HG03196 (cell line): ENCODE data around the gene FAM151B.
"Not testable (repeated sequence)": the region's sequence is repeated elsewhere in the genome, so short reads cannot be mapped to it uniquely, and the experiment has no call there.

ENCODE experiments used
- ATAC-seq: cut with Tn5 transposase; IDR thresholded peaks from one replicate; pipeline ENCODE4 v1.9.1; 2021; ENCODE audit not compliant: unreplicated experiment

FAM151B gene, protein sequence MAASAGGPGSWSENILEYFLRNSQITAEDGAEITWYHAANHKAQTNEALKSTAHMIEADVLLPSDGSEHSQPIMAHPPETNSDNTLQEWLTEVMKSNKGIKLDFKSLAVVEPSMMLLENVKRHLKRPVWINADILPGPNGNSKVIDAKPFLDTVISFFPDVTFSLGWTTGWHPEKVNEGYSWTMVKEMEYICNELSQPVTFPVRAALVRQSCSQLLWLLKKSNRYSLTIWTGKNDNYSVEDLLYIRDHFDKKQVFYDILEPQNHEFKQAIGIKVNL

DNA sequence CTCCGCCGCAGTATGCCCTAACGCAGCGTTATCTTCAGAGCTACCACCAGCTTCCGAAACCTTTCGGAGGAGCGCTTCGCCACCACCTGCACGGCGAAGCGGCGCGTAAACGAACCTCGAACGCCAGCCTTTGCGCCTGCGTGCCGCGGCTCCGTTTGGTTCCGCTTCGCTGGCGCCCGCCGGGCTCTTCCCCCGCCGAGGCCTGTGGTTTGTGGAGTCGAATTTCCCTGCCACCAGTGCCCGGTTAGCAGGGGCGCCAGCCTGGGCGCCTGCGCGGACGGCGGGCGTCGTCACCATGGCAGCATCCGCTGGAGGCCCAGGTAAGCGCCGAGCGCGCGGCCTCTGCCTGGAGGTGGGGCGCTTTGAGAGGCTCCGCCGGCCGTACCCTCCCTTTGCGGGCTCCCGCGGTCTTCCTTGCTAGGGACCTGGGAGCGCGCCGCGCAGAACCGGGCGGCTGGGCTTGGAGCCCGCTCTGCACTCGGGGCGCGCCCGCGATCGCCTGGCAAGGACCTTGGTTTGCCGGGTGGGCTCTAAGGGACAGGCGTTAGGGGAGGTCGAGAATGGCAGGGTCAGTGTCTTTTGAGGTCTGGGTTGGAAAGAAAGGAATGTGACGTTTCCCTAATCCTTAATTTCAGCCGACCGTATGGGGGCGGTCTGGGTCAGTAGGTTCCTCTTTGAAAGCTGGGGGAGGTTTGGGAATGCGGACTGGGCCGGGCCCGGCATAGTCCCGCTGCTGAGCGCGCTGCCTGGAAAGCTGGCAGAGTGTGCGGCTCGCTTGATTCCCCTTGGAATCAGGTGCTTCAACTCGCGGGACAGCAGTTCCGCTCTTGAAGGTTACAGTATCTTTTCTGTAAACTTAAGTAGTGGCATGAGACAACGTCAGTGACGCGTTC is at the start of gene FAM151B:
Gene FAM151B, plus strand, starts transcription at position 272 of the 893 bp plus-strand sequence. Its CDS starts 24 bp downstream, at position 296.
- peak; percentile 91 for ATAC-seq

DNA sequence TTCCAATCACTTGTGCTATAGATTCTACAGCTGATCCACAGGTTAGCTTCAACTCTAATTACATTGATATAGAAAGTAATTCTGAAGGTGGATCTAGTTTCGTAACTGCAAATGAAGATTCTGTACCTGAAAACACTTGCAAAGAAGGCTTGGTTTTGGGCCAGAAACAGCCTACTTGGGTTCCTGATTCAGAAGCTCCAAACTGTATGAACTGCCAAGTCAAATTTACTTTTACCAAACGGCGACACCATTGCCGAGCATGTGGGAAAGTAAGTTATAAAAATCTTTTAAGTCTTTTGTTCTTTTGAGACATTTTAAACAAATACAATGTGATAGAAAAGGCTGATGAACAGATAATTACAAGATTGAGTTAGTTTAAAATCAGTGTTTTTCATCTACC is 49.2 kb upstream of the FAM151B start:
- no peak for ATAC-seq

DNA sequence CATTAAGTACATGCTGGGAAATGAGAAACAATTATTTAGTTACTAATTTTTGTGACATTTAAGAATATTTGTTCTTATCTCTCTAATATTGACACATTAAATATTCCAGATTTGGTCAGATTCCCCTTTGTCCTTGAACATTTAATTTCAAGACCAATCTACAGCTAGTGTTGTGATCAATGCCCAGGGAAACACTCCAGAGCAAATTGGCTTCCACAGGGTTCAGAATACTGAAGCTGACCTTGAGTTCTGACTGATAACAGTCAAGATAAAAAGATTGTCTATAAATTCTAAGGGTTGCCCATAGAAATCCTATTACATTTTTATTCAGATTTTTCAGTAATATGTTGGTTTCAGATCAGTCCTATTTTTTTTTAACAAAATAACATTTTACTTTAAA is 48.7 kb upstream of the FAM151B start:
- ATAC-seq, result no peak

DNA sequence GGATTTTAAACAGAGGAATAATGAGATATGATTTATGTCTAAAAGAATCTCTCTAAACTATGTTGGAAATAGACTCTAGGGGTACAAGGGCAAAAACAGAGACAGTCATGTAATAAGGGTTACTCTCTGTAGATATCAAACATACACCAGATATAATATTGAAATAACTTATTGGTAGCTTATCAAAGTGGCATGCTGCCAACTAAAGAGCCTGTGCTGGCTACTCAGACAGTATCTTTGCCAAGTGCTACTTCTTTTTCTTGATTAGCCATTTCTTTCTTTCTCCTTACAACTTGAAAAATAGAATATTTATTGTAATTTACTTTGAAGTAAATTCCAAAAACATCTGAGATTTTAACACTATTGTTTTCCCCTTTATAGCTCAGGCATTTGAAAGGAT is 45.2 kb upstream of the FAM151B start:
- ATAC-seq, result no peak

DNA sequence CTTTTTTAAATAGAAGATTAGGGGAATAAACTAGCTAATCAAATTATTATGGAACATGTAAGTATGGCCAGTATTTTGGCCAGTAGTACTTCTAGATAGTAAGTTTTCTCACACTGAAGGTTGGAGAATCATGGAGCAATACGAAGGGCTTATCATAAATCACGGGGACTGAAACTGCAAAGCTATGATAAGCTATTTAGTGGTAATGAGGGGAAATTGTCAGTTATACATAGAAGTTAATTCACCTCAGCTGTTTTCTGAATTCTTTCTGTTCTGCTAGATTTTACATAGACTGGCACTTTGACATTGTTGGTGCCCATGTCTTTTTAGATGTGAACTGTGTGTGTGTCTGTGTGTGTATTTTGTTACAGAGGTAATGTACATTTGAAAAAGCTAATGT is 34.5 kb upstream of the FAM151B start:
- no peak for ATAC-seq

DNA sequence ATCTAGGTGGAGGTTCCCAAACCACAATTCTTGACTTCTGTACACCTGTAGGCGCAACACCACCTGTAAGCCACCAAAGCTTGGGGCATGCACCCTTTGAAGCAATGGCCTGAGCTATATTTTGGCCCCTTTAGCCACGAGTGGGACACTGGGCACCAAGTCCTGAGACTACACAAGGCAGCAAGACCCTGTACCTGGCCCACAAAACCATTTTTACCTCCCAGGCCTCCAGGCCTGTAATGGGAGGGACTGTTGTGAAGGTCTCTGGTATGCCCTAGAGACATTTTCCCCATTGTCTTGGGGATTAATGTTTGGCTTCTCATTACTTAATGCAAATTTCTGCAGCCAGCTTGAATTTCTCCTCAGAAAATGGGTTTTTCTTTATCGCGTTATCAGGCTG is 24.6 kb upstream of the FAM151B start:
- ATAC-seq, result no peak

DNA sequence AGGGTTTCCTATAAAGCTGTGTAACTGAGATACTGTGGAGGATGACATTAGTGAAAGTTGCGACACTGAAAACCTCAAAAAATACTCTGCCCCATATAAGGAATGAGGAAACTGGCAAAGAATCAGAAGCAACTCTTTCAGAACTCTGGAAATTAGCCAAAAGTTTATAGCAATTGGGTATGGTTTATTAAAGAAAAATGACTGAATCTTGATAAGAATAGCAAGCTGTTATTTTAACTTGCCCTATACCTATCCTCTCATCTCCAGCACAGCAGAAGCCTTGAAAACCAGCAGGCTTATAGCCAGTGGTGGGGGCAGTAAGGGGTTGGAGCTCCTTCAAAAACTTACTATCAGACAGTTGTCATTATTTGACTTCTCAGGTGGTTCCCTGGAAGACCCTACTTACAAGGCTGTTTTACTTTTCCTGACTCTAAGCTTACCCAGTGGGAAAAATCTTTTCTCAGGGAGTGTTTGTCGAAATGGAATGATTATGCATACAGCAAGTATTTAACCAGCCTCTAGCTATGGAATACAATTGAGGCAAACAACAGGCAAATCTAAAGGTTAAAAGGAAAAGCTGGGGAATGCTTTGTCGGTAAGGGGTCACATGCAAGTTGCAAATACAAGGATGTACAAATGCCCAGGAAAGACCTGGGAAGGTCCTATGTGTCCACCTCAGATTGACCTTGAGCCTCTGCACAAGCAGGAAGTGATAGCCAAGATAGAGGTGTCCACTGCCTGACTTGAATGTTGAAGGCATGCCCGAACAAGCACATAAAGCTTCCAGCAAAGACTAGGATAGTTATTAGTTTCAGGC is 21.0 kb upstream of the FAM151B start:
- ATAC-seq, result no peak

DNA sequence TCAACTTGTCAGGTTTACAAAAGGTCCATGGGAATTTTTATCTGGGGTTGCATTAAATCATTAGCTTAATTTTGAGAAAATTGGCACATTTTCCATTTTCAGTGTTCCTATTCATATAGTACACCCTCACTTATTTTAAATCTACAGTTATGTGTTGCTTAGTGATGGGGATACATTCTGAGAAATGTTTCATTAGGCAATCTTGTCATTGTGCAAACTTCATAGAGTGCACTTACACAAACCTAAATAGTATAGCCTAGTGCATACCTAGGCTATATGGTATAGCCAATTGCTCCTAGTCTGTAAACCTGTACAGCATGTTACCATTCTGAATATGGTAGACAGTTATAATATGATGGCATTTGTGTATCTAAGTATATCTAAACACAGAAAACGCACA is 19.8 kb upstream of the FAM151B start:
- ATAC-seq, result no peak

DNA sequence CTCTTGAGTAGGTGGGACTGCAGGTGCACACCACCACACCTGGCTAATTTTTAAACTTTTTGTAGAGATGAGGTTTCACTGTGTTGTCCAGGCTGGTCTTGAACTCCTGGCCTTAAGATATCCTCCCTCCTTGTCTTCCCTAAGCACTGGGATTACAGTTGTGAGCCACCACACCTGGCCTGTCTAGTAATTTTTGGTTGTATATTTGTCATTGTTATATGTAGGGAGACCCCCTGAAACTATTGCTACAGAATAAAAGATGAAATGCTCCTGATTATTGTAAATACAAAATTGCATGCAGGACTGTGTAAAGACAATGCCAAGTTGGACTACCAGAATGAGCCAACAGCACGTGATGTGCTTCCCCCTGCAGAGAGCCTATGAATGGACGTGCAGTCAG is 17.3 kb upstream of the FAM151B start:
- not testable (repeated sequence) for ATAC-seq

DNA sequence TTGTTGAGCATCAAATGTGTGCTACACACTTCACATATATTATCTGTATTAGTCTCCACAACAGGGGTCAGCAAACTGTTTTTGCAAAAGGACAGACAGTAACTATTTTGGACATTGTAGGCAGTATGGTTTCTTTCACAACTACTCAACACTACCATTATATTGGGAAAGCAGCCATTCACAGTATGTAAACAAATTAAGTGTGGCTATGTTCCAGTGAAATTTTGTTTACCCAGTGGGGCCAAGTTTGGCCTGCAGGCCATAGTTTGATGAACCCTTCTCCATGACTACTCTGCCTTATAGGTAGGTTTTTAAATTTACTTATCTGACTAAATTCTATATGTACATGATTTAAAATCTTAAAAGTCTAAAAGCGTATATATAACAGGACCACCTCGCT is 13.0 kb upstream of the FAM151B start:
- no peak for ATAC-seq

DNA sequence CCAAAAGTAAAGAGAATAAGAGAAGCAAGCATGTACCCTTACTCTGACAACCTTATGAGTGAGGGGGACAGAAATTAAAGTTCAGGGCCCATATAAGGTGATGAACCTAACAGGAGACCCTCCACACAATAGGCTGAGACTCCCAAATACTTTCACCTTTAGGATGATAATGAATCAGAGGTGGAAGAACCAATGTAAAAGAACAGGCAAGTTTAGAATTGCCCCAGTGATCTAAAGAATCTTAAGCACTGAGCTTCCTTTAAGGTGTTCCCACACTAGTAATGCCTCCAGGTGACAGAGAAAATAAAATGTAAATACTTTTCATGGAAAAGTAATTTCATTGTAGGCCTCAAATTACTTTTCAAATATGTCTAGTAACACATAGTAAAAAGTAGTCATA is 8.2 kb upstream of the FAM151B start:
- no peak for ATAC-seq

DNA sequence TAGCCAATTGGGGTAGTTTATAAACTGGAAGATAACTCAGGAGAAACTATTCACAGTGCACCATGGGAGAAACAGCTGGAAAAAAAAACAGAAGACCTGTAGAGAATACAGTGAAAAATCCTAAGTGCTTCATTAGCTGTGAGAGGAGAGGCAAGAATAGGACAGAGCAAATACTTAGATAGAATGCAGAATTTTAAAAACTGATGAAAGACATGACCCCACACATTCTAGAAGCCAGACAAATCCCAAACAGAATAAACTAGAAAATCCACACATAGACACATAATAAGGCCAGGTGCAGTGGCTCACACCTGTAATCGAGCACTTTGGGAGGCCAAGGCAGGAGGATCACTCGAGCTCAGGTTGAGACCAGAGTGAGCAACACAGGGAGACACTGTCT is 7.5 kb upstream of the FAM151B start:
- ATAC-seq, result no peak

DNA sequence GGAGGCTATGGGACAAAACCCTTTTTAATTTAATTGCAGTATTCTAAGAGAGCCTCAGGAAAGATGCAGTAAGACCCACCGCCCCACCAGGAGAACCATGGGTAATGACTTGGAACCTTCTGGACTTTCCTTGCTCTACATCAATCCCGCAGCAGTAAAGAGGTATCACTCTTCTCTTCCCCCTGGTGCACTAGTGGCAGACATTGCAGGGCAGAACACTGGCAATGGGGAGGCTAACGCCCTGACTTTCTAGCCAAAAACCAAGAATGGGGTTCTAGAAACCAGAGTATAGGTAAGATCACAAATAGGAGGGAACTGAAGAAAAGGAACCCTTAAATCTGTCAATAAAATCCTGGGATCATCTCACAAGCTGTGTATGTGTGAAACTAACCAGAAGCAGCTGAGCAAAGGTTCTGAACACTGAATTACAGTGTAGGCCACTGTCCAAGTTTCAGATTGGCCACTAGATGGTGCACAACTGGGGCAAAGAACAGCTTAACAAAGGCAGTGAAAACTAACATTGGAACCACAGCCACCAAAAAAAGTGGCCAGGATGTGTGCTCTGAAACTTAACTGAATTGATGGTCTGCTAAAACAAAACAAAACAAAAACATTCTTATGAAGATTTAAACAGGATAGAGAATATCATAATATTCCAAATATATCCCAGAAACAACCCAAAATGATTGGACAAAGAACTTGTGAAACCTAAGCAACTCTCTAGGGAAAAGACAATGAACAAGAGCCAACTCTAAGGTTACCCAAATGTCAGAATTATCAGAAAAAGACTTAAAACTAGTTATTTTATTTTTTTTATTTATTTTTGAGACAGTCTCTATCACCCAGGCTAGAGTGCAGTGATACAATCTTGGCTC is 6.6 kb upstream of the FAM151B start:
- ATAC-seq, result peak; percentile 72

DNA sequence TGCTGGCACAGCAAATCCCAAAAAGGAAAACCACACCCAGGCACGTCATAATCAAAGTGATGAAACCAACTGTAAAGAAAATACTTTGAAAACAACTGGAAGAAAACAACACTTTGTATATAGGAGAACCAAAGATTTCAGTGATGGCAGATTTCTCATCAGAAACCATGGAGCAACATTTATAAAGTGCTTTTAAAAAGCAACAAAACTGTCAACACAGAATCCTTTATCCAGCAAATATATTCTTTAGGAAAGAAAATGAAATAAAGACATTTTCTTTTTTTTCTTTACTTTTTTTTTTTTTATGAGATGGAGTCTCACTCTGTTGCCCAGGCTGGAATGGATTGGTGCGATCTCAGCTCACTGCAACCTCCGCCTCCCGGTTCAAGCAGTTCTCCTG is 5.3 kb upstream of the FAM151B start:
- ATAC-seq, result no peak

DNA sequence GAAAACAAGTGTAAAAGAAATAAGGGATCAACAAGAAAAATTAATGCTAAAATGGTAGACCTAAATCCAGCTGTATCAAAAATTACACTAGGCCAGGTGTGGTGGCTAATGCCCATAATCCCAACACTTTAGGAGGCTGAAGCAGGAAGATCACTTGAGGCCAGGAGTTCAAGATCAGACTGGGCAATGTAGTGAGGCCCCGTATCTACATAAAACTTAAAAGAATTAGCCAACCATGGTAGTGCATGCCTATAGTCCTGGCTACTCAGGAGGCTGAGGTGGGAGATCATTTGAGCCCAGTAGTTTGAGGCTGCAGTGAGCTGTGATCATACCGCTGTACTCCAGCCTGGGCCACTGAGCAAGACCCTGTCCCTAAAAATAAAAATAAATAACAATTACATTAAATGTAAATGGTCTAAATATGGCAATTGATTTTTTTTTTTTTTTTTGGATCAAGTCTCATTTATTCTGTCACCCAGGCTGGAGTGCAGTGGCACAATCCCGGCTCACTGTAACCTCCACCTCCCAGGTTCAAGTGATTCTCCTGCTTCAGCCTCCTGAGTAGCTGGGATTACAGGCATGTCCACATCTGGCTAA is 4.2 kb upstream of the FAM151B start:
- no peak for ATAC-seq

DNA sequence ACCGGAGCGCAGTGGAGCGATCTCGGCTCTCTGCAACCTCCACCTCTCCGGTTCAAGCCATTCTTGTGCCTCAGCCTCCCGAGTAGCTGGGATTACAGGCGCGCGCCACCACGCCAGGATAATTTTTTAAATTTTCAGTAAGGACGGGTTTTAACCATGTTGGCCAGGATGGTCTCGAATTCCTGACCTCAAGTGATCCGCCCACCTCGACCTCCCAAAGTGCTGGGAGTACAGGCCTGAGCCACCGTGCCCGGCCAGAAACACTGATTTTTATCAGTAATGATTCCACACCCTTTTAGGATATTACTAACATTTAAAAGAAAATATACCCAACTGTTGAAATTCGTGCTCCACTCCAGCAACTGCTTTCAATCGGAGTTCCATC is 464 bp upstream of the FAM151B start:
- no peak for ATAC-seq

DNA sequence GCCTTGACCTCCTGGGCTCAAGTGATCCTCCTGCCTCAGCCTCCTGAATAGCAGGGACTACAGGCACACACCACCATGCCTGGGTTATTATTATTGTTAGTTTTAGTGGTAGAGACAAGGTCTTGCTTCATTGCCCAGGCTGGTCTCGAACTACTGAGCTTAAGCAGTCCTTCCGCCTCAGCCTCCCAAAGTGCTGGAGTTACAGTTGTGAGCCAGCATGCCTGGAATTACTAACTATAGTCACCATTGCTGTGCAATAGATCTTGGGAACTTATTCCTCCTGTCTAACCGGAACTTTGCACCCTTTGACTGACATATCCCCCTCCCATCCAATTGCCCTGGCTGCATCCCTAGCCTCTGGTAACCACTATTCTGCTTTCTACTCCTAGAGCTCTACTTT is 3.4 kb downstream of the FAM151B start:
- ATAC-seq, result no peak

DNA sequence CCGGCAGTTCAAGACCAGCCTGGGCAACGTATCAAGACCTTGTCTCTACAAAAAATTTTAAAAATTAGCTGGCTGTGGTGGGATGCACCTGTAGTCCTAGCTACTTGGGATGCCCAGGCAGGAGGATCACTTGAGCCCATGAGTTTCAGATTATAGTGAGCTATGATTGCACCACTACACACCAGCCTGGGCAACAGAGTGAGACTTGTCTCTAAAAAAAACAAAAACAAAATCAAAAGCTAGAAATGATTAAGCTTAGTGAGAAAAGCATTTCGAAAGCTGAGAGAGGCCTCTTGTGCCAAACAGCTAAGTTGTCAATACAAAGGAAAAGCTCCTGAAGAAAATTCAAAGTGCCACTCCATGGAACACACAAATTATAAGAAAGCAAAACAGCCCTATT is 4.8 kb downstream of the FAM151B start:
- no peak for ATAC-seq

DNA sequence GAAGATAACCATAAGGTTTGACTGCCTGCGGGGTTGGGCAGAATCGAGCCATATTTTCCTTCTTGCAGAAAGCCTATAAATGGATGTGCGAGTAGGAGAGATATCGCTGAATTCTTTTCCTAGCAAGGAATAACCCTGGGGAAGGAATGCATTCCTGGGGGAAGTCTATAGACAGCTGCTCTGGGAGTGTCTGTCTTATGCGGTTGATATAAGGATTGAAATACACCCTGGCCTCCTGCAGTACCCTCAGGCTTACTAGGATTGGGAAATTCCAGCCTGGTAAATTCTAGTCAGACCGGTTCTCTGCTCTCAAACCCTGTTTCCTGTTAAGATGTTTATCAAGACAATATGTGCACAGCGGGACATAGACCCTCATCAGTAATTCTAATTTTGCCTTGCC is 5.5 kb downstream of the FAM151B start:
- not testable (repeated sequence) for ATAC-seq

DNA sequence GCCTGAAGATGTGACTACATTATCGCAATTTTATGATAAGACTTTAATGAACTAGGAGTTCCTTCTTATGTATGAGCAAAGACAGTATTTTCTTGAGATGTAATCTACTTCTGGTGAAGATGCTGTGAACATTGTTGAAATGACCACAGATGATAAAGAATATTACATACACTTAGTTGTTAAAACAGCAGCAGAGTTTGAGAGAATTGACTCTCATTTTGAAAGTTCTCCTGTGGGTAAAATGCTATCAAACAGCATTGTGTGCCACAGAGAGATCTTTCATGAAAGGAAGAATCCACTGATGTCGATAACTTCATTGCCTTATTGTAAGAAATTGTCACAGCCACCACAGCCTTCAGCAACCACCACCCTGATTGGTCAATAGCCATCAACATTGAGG is 8.0 kb downstream of the FAM151B start:
- no peak for ATAC-seq
